ENCODE data around the gene CHRNG. TPM values are rescaled to one million over a fixed set of nuclear protein-coding genes. Genes with fewer than 3 reads are reported as not detected.

The CHRNG gene
- total and polyA plus RNA-seq, 2 experiments from 2014 or later, result not detected

- TF ChIP-seq, protein P1, sequence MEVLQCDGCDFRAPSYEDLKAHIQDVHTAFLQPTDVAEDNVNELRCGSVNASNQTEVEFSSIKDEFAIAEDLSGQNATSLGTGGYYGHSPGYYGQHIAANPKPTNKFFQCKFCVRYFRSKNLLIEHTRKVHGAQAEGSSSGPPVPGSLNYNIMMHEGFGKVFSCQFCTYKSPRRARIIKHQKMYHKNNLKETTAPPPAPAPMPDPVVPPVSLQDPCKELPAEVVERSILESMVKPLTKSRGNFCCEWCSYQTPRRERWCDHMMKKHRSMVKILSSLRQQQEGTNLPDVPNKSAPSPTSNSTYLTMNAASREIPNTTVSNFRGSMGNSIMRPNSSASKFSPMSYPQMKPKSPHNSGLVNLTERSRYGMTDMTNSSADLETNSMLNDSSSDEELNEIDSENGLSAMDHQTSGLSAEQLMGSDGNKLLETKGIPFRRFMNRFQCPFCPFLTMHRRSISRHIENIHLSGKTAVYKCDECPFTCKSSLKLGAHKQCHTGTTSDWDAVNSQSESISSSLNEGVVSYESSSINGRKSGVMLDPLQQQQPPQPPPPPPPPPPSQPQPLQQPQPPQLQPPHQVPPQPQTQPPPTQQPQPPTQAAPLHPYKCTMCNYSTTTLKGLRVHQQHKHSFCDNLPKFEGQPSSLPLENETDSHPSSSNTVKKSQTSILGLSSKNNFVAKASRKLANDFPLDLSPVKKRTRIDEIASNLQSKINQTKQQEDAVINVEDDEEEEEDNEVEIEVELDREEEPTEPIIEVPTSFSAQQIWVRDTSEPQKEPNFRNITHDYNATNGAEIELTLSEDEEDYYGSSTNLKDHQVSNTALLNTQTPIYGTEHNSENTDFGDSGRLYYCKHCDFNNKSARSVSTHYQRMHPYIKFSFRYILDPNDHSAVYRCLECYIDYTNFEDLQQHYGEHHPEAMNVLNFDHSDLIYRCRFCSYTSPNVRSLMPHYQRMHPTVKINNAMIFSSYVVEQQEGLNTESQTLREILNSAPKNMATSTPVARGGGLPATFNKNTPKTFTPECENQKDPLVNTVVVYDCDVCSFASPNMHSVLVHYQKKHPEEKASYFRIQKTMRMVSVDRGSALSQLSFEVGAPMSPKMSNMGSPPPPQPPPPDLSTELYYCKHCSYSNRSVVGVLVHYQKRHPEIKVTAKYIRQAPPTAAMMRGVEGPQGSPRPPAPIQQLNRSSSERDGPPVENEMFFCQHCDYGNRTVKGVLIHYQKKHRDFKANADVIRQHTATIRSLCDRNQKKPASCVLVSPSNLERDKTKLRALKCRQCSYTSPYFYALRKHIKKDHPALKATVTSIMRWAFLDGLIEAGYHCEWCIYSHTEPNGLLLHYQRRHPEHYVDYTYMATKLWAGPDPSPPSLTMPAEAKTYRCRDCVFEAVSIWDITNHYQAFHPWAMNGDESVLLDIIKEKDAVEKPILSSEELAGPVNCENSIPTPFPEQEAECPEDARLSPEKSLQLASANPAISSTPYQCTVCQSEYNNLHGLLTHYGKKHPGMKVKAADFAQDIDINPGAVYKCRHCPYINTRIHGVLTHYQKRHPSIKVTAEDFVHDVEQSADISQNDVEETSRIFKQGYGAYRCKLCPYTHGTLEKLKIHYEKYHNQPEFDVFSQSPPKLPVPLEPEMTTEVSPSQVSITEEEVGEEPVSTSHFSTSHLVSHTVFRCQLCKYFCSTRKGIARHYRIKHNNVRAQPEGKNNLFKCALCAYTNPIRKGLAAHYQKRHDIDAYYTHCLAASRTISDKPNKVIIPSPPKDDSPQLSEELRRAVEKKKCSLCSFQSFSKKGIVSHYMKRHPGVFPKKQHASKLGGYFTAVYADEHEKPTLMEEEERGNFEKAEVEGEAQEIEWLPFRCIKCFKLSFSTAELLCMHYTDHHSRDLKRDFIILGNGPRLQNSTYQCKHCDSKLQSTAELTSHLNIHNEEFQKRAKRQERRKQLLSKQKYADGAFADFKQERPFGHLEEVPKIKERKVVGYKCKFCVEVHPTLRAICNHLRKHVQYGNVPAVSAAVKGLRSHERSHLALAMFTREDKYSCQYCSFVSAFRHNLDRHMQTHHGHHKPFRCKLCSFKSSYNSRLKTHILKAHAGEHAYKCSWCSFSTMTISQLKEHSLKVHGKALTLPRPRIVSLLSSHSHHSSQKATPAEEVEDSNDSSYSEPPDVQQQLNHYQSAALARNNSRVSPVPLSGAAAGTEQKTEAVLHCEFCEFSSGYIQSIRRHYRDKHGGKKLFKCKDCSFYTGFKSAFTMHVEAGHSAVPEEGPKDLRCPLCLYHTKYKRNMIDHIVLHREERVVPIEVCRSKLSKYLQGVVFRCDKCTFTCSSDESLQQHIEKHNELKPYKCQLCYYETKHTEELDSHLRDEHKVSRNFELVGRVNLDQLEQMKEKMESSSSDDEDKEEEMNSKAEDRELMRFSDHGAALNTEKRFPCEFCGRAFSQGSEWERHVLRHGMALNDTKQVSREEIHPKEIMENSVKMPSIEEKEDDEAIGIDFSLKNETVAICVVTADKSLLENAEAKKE (CRISPR knock-in tag; IDR thresholded peaks at IDR 0.05), result no peak
- no peak for TF ChIP-seq STAT1 (IDR thresholded peaks at IDR 0.05; ENCODE audit: unreplicated experiment)
- TF ChIP-seq JUNB (IDR thresholded peaks at IDR 0.05; ENCODE audit: unreplicated experiment), result no peak
- no peak for TF ChIP-seq EZH2 (IDR thresholded peaks at IDR 0.05; ENCODE audit: low read depth, unreplicated experiment)
- no peak for TF ChIP-seq NANOG (IDR thresholded peaks at IDR 0.05; ENCODE audit: borderline replicate concordance)
- TF ChIP-seq CTCF (conservative IDR thresholded peaks at IDR 0.05; ENCODE audit: low read depth in 2 of 2), result no peak
Measured at GRCh38 chr2:232551776-232552175, 12.3 kb downstream of the CHRNG start (continued).

DNA sequence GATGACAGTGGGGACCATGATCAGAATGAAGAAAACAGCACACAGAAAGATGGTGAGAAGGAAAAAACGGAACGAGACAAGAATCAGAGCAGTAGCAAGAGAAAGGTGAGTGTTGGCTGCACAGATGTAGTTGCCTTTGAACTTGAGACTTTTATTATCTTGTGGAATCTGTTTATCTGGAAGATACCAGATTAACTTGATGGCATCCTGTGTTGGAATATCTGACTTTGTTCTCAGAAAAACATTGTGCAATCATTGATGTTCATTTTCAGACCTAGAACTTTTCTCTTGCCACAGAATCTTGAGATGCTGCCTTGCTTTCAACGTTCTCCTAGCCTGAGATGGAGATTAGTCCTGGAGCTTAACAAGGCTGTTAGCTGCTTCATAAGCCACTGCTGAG is 16.9 kb downstream of the CHRNG start:
- peaks cover 42% of the 10 kb centered on the region for H4K20me1 ChIP-seq (replicated peaks; ENCODE audit: insufficient read depth)
- peaks cover 59% of the 10 kb centered on the region for H3K79me2 ChIP-seq (replicated peaks; ENCODE audit: insufficient read depth)
- no peak overlapping the region for H2AFZ ChIP-seq
- DNase-seq (ENCODE audit: low spot score) (no peak), ATAC-seq (no peak)
- peaks cover 5% of the 10 kb centered on the region; the same call in 1 of the 2 replicates for H3K4me1 ChIP-seq (ENCODE audit: insufficient read depth)
- Mint-ChIP-seq H3K36me3 (ENCODE audit: low read depth) (peaks cover 57% of the 10 kb centered on the region), H3K4me1 (peaks cover 8% of the 10 kb centered on the region), H3K27ac (no peak overlapping the region), H3K27me3 (ENCODE audit: insufficient read depth, low read depth, poor library complexity) (no peaks in the 10 kb centered on the region), H3K9me3 (no peaks in the 10 kb centered on the region), H3K4me3 (no peak overlapping the region)
- no peak overlapping the region for H3K4me2 ChIP-seq
- H3K4me3 ChIP-seq, result no peak overlapping the region
- H3K27me3 ChIP-seq (ENCODE audit: insufficient read depth), result no peaks in the 10 kb centered on the region
- peaks cover 32% of the 10 kb centered on the region for H3K36me3 ChIP-seq (ENCODE audit: insufficient read depth)
- no peaks in the 10 kb centered on the region; the same call in 1 of the 2 replicates for H3F3A ChIP-seq (replicated peaks; ENCODE audit: low read depth)
- H3K9me2 ChIP-seq (ENCODE audit: insufficient read depth), result no peaks in the 10 kb centered on the region
- no peak overlapping the region for H3K27ac ChIP-seq (ENCODE audit: low read depth)
- TF ChIP-seq CTCF (conservative IDR thresholded peaks at IDR 0.05; ENCODE audit: low read depth in 2 of 2) (no peak), EZH2 (IDR thresholded peaks at IDR 0.05; ENCODE audit: low read depth, unreplicated experiment) (no peak), ZNF331 (CRISPR knock-in tag; IDR thresholded peaks at IDR 0.05; ENCODE audit: low read depth) (no peak), POLR2AphosphoS5 (IDR thresholded peaks at IDR 0.05; ENCODE audit: low read depth) (no peak), REST (IDR thresholded peaks at IDR 0.05; ENCODE audit: unreplicated experiment) (no peak), NANOG (IDR thresholded peaks at IDR 0.05; ENCODE audit: borderline replicate concordance) (no peak)
